ENCODE measurements around the gene NADK2. TPM values are rescaled to one million over a fixed set of nuclear protein-coding genes. Genes with fewer than 3 reads are reported as not detected.

Gene NADK2
- total and polyA plus RNA-seq, 9 of the 15 experiments (the other 6 are each of a cell fraction or from before 2014, with no cell fraction given): 10.6 to 41.0 (median 24.0) TPM

DNA sequence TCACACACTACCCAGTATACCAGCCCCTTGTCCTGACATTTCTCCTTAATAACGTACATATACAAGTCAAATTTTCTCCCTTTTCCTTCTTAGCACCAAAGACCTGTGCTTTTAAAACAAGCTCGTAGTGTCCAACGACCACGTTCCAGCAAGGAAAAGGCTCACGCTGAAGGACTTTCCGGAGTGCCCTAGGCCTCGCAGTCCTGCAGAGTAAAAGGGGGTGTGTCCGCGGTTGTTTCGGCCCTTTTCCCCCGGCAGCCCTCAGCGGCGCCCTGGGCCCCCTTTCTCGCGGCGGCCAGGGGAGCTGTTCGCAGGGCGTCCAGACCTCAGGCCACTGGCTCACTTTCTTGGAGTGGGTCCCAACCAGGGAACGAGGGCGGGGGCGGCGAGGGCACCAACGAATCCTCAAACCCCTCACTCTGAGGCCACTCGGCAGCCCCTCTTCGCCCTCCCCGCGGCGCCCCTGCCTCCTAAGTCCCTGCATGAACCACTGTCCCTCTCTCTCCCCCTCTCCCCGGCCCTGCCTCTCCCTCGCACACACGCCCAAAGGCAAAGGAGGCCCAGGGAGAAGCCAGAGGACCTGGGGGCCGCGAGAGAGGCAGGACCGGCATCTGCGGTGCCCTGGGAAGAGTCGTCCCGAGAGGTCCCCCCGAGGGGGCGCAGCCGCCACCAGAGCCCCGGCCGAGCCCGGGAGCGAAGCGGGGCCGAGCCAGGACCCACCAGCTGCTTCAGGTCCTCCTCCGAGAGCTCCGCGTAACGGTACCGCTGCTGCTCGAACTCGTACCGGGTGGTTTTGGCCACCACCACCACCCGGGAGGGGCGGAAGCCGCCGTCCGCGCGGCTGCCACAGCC lies 720 bp downstream of the NADK2 start (continued):
- TF ChIP-seq MNT (conservative IDR thresholded peaks at IDR 0.05) (peak; percentile 32 to 66; a peak in 3 of 4 replicates), RHOXF2B (CRISPR knock-in tag; conservative IDR thresholded peaks at IDR 0.05) (no peak), CHD2 (IDR thresholded peaks at IDR 0.05; ENCODE audit: low read depth, low read length) (no peak), NFIC (IDR thresholded peaks at IDR 0.05) (peak; percentile 36), CREBBP (IDR thresholded peaks at IDR 0.05; ENCODE audit: low read depth, low read length) (no peak), SAP30 (IDR thresholded peaks at IDR 0.05; ENCODE audit: borderline replicate concordance, insufficient read depth, low read depth, low read length, poor library complexity, severe bottlenecking) (peak; percentile 60), SNIP1 (IDR thresholded peaks at IDR 0.05; ENCODE audit: low read depth) (no peak), NCOA1 (IDR thresholded peaks at IDR 0.05; ENCODE audit: low read depth) (no peak; the same call in 1 of the 2 replicates), PHTF2 (CRISPR knock-in tag; IDR thresholded peaks at IDR 0.05) (no peak), SMARCA4 (IDR thresholded peaks at IDR 0.05) (peak; percentile 51), CCNT2 (IDR thresholded peaks at IDR 0.05; ENCODE audit: borderline replicate concordance, extremely low read depth, insufficient read length, low read depth, low read length) (no peak), CSDE1 (IDR thresholded peaks at IDR 0.05) (no peak), ZNF347 (CRISPR knock-in tag; IDR thresholded peaks at IDR 0.05; ENCODE audit: low read depth) (no peak), HMG20B (CRISPR knock-in tag; IDR thresholded peaks at IDR 0.05) (no peak), GTF2F1 (IDR thresholded peaks at IDR 0.05; ENCODE audit: low read depth, low read length) (no peak)
- TF ChIP-seq, protein P1, sequence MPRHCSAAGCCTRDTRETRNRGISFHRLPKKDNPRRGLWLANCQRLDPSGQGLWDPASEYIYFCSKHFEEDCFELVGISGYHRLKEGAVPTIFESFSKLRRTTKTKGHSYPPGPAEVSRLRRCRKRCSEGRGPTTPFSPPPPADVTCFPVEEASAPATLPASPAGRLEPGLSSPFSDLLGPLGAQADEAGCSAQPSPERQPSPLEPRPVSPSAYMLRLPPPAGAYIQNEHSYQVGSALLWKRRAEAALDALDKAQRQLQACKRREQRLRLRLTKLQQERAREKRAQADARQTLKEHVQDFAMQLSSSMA (CRISPR knock-in tag; IDR thresholded peaks at IDR 0.05): no peak

Data from K562 (cell line).